DMS 273 treated with DMSO at 0.1 percent for 48 hours (cell line): ENCODE data around the gene EME1.
A peak's percentile ranks its signal among the peaks of the same experiment; 100 is the strongest.

ENCODE experiments used
- DNase-seq: peaks from one replicate; lab custom pipeline; 2025; lab: John Stamatoyannopoulos, UW

EME1 gene

GRCh38 chr17:50364061-50364458 is 9.0 kb upstream of the EME1 start:
- no peak for DNase-seq

GRCh38 chr17:50364715-50365114 is 8.3 kb upstream of the EME1 start:
- peak; percentile 24 for DNase-seq

GRCh38 chr17:50365165-50365564 is 7.9 kb upstream of the EME1 start:
- no peak for DNase-seq

GRCh38 chr17:50365649-50366393 is 7.2 kb upstream of the EME1 start:
- DNase-seq: no peak

- DNase-seq: no peak
Measured at GRCh38 chr17:50367401-50367800, 5.6 kb upstream of the EME1 start.

- no peak for DNase-seq
Measured at GRCh38 chr17:50370052-50370451, 3.0 kb upstream of the EME1 start.

GRCh38 chr17:50371526-50371925 is 1.5 kb upstream of the EME1 start:
- DNase-seq: no peak

GRCh38 chr17:50372222-50372757 is 739 bp upstream of the EME1 start:
- no peak for DNase-seq

GRCh38 chr17:50373705-50374104 is 676 bp downstream of the EME1 start:
- DNase-seq: no peak

- DNase-seq: peak; percentile 88
Measured at GRCh38 chr17:50375858-50376538, 3.0 kb downstream of the EME1 start.

DNA sequence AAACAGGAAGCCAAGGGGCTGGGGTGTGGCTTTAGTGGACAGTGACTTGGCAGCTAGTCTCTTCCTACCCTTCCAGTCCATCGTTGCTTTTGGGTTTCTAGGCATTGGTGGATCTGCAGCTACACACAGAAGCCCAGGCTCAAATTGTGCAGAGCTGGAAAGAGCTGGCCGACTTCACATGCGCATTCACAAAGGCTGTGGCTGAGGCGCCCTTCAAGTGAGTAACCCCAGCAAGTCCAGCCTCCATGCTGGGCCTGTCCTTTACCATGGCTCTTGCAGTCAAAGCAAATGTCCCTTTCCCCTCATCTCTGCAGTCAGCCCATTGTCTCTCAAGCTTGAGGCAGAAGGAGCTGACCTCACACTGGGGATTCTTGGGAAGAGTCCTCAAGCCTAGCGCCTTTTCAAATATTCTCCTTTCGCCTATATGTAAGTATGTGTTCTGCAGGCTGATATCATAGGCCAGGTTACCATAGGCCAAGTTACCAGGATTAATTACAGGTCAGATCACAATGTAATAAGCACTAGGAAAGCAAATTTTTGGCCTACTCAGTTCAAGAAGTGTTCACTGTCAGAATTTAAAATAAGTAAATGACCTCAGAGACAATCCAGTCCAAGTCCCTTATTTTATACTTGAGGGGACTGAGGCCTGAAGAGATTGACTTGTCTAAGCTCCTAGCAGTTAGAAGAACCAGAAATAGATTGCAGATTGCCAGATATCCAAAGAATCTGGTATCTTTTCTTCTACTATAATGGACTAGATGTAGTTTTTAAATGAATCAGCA is 6.5 kb downstream of the EME1 start:
- DNase-seq: no peak

- no peak for DNase-seq
Measured at GRCh38 chr17:50380369-50381259, 7.6 kb downstream of the EME1 start.

DNA sequence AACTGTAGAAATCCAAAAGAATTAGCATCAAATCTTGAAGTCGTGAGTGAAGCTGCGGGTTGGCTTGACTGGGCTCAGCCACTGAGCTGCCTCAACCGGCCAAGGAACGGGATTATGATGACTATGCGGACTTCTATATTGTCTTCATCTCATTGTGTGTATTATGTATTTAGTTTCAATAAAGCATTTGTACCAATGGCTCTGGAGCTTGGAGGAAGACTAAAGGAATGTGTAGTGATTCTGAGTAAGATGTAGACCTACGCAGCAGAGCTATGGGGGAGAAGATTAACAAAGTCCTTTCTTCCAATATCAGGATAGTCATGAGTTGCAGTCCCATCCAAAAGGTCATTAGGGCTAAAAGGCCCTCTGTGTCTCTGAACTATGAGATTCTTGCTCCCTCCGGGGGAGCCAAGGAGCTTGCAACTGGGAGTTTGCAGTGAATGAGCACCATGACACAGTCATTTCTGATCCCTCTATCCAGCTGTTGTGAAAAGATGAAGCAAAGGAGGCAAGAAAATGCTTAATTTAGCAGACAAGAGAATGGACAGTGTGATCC is 8.3 kb downstream of the EME1 start:
- no peak for DNase-seq

DNA sequence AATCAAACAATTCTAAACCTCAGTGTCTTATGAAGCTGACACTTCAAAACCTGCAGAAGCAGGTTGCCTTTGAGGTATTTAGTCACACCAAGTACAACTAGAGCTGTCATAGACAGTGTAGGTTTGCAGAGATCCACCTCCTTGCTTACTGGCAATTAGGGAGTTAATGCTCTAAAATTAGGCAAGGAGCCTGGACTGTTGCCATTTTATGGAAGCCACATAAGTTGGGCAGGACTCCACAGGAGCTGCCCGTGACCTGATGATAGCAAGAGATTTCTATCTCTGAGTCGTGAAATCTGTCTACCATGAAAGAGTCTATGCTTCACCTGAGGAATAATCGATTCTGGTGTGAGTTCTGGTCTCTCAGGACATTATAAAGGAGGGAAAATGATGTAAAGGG is 8.9 kb downstream of the EME1 start:
- DNase-seq: no peak

DNA sequence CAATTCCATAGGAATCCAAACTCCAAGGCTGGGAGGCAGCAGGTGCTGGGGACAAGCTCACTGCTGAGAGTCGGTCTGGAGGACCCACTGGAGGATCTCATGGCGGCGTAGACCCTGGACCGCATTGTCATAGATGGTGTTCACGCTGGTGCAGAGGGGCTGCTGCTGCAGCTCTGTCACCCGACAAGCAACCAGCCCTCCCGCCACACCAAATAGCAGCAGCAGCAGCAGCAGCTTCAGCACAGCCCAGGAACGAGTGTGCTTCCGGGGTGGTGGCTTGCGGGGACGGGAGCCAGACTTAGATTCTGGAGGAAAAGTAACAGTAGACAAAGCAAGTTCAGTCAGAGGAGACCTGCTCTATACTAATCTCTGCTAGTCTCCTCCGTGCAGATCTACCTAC is 9.9 kb downstream of the EME1 start:
- DNase-seq: no peak

GRCh38 chr17:50386510-50386909 is 13.5 kb downstream of the EME1 start:
- DNase-seq: no peak

- no peak for DNase-seq
Measured at GRCh38 chr17:50388728-50389127, 15.7 kb downstream of the EME1 start.

GRCh38 chr17:50389534-50389933 is 16.5 kb downstream of the EME1 start:
- no peak for DNase-seq

GRCh38 chr17:50392621-50393020 is 19.6 kb downstream of the EME1 start:
- no peak for DNase-seq

DNA sequence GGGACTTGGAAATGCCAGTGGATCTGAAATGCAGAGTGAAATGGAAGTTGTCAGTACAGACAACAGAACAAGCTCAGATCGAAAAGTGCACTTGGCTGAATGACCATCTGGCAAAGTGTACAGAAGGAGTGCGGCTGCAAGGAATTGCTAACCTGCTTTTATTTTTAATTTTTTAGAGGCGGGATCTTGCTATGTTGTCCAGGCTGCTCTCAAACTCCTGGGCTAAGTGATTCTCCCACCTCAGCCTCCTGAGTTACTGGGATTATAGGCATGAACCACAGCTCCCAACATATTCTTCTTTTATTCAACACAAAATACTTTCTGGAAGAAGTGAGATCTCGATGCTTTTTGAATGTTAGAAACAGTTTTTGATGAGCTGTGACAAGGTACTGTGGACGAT is 20.7 kb downstream of the EME1 start:
- DNase-seq: no peak

GRCh38 chr17:50394711-50395110 is 21.7 kb downstream of the EME1 start:
- no peak for DNase-seq
